GM18868 (cell line): ENCODE results near the gene KDM6A.
"Not testable (repeated sequence)": the region's sequence is repeated elsewhere in the genome, so short reads cannot be mapped to it uniquely, and the experiment has no call there.

Experiments used
- ATAC-seq: cut with Tn5 transposase; IDR thresholded peaks from one replicate; pipeline ENCODE4 v1.9.1; 2021; ENCODE audit warnings: mild to moderate bottlenecking, moderate library complexity; ENCODE audit not compliant: unreplicated experiment

The KDM6A gene

GRCh38 chrX:44872821-44873414 lies at the start of gene KDM6A:
TSS of gene KDM6A (plus strand) at chrX:44873188. CDS start at chrX:44873552, 364 bp downstream.
- peak; percentile 87 for ATAC-seq

- not testable (repeated sequence) for ATAC-seq
These were observed 49.8 kb upstream of the KDM6A start for GRCh38 chrX:44823193-44823592.

- ATAC-seq = no peak
These were observed 44.9 kb upstream of the KDM6A start for GRCh38 chrX:44828008-44828605.

- ATAC-seq = no peak
These were observed 43.2 kb upstream of the KDM6A start for GRCh38 chrX:44829832-44830231.

GRCh38 chrX:44842550-44843317 lies 30.3 kb upstream of the KDM6A start:
- no peak for ATAC-seq

- ATAC-seq = no peak
These were observed 29.7 kb upstream of the KDM6A start for GRCh38 chrX:44843318-44843702.

GRCh38 chrX:44843753-44844152 lies 29.2 kb upstream of the KDM6A start, which contains the start of gene DUSP21:
TSS of gene DUSP21 (plus strand) at chrX:44844021. CDS start at chrX:44844133, 112 bp downstream.
- no peak for ATAC-seq

- ATAC-seq = no peak
These were observed 28.8 kb upstream of the KDM6A start for GRCh38 chrX:44844204-44844603.

- not testable (repeated sequence) for ATAC-seq
These were observed 22.1 kb upstream of the KDM6A start for GRCh38 chrX:44850891-44851290.

GRCh38 chrX:44871114-44871645 lies 1.8 kb upstream of the KDM6A start:
- no peak for ATAC-seq

- ATAC-seq = peak; percentile 15
These were observed 812 bp upstream of the KDM6A start for GRCh38 chrX:44871931-44872820.

- peak; percentile 3 for ATAC-seq
These were observed 658 bp downstream of the KDM6A start for GRCh38 chrX:44873415-44874276.

- ATAC-seq = no peak
These were observed 1.6 kb downstream of the KDM6A start for GRCh38 chrX:44874420-44875184.

GRCh38 chrX:44875185-44875489 lies 2.1 kb downstream of the KDM6A start:
- no peak for ATAC-seq

GRCh38 chrX:44876086-44876485 lies 3.1 kb downstream of the KDM6A start:
- ATAC-seq = no peak

- ATAC-seq = no peak
These were observed 3.8 kb downstream of the KDM6A start for GRCh38 chrX:44876767-44877166.

GRCh38 chrX:44878780-44879179 lies 5.8 kb downstream of the KDM6A start:
- no peak for ATAC-seq

GRCh38 chrX:44881549-44881948 lies 8.6 kb downstream of the KDM6A start:
- no peak for ATAC-seq

GRCh38 chrX:44882635-44883034 lies 9.6 kb downstream of the KDM6A start:
- no peak for ATAC-seq
